Gastrocnemius medialis (tissue), 4 donors: ENCODE measurements around the gene GRID1.

Experiments
- POLR2A ChIP-seq, 2 donors: fragments of 450-650 bp; IDR thresholded peaks; one replicate each; pipeline ENCODE4 v1.6.1; 2017; ENCODE audit warnings: antibody characterized with exemption in 2 of 2, mild to moderate bottlenecking in 2 of 2, moderate library complexity in 2 of 2
- TF ChIP-seq, protein P1 (sequence below), 5 experiments: fragments of 450-650 bp in 3 of 5; fragments of 200-600 bp in 2 of 5; sonication (generic) in 2 of 5; IDR thresholded peaks in 4 of 5; conservative IDR thresholded peaks in 1 of 5; 1 replicate in 4 of 5; 2 replicates in 1 of 5; pipeline ENCODE4 v1.5.1; 2016 to 2019; ENCODE audit warnings: antibody characterized with exemption in 5 of 5, mild to moderate bottlenecking in 3 of 5, moderate library complexity in 3 of 5

DNA sequence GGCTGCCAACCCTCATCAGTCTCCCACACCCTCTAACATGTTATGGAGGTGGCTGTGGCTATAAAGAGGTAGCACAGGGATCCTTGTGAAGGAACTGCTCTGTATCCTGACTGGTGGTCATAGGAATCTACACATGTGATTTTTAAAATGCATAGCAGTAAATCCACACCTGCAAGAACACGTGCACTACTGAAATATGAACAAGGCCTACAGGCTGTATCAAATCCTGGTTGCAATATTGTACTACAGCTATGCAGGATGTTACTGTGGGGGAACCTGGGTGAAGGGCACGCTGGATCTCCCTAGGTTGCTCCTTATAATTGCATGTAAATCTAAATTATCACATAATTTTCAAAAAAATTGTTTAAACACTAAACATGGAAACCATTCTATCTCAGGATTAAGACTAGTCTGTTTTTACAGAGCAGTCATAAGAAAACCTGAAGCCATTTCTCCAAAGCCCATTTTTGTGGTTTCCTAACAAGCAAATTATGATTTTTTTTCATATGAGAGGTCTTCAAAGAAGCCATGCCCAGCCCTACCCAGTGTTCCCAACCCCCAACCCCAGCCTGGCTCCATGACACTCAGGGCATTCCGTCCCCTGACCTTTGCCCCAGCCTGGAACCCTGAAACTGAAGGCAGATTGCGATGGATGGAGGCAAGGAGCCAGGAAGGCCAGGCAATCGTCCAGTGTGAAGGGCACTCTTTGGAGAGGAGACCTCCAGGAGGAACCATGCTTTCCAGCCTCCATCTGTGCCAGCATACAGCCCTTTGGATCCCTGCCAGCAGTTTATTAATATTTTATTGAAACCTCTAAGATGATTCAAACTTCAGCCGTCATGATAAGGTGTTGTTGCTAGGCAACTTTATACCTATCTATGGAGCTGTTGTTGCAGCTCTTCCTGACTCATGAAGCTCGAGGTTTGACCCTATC, 161.0 kb downstream of the GRID1 start:
- TF ChIP-seq, protein P1, sequence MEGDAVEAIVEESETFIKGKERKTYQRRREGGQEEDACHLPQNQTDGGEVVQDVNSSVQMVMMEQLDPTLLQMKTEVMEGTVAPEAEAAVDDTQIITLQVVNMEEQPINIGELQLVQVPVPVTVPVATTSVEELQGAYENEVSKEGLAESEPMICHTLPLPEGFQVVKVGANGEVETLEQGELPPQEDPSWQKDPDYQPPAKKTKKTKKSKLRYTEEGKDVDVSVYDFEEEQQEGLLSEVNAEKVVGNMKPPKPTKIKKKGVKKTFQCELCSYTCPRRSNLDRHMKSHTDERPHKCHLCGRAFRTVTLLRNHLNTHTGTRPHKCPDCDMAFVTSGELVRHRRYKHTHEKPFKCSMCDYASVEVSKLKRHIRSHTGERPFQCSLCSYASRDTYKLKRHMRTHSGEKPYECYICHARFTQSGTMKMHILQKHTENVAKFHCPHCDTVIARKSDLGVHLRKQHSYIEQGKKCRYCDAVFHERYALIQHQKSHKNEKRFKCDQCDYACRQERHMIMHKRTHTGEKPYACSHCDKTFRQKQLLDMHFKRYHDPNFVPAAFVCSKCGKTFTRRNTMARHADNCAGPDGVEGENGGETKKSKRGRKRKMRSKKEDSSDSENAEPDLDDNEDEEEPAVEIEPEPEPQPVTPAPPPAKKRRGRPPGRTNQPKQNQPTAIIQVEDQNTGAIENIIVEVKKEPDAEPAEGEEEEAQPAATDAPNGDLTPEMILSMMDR (IDR thresholded peaks at IDR 0.05 in 4 of 5, conservative IDR thresholded peaks at IDR 0.05 in 1 of 5), result no peak
- no peak for TF ChIP-seq POLR2A (IDR thresholded peaks at IDR 0.05)
